H1 (cell line): Measurements from ENCODE around the gene EXO1. TPM values are rescaled to one million over a fixed set of nuclear protein-coding genes. Genes with fewer than 3 reads are reported as not detected.

Experiments
- CTCF ChIA-PET: fragments of 300-600 bp; sonication (Branson Sonifier 250); formaldehyde crosslinking; loops from one replicate; lab custom pipeline; 2021; ENCODE audit not compliant: partially characterized antibody; lab: Charles Lee
- POLR2A ChIA-PET: fragments of 300-600 bp; sonication (Branson Sonifier 250); formaldehyde crosslinking; loops from one replicate; lab custom pipeline; 2021; ENCODE audit warnings: inconsistent platforms; ENCODE audit not compliant: partially characterized antibody; lab: Charles Lee
- DNase-seq, 2 experiments: peaks; one replicate each; pipeline versions ENCODE4 v3.0.0 to v3.0.0-alpha.2; 2010 to 2022; ENCODE audit warnings: low spot score in 2 of 2, low read depth in 1 of 2, mixed read lengths in 1 of 2
- FAIRE-seq: peaks from 2 replicates; lab custom pipeline; 2011; peaks lifted over from hg19 to GRCh38; lab: Jason Lieb, UNC
- H2AFZ ChIP-seq: 2 replicates; pipeline ENCODE4 v1.8.1; 2012; ENCODE audit warnings: low read length, inconsistent platforms
- H2AK5ac ChIP-seq: 2 replicates; pipeline ENCODE4 v1.6.1; 2013; ENCODE audit warnings: low read depth, low read length
- H2BK120ac ChIP-seq: replicated peaks from 2 replicates; pipeline ENCODE3; 2013; ENCODE audit warnings: low read depth, low read length, inconsistent platforms
- H2BK12ac ChIP-seq: 2 replicates; pipeline ENCODE4 v1.6.1; 2013; ENCODE audit warnings: low read depth, low read length
- H2BK15ac ChIP-seq: 2 replicates; pipeline ENCODE4 v1.6.1; 2013; ENCODE audit warnings: low read length
- H2BK20ac ChIP-seq: 2 replicates; pipeline ENCODE4 v1.6.1; 2013; ENCODE audit warnings: low read length
- H2BK5ac ChIP-seq: 2 replicates; pipeline ENCODE4 v1.6.1; 2013; ENCODE audit warnings: low read depth, low read length
- H3K14ac ChIP-seq: 2 replicates; pipeline ENCODE4 v1.6.1; 2013; ENCODE audit warnings: inconsistent platforms; ENCODE audit not compliant: insufficient read length
- H3K18ac ChIP-seq: 2 replicates; pipeline ENCODE4 v1.6.1; 2013; ENCODE audit warnings: low read length; ENCODE audit errors: extremely low read depth
- H3K23ac ChIP-seq: 2 replicates; pipeline ENCODE4 v1.6.1; 2013; ENCODE audit warnings: inconsistent platforms; ENCODE audit not compliant: insufficient read length
- H3K23me2 ChIP-seq: 2 replicates; pipeline ENCODE4 v1.6.1; 2013; ENCODE audit warnings: low read depth, low read length
- H3K27ac ChIP-seq: 2 replicates; pipeline ENCODE4 v1.6.1; 2011; ENCODE audit warnings: low read depth, low read length, inconsistent platforms
- H3K27me3 ChIP-seq, 4 experiments: replicated peaks in 1 of 4; 1 replicate in 1 of 4; 2 replicates in 3 of 4; pipeline versions ENCODE4 v1.6.1 to v1.8.1; 2011 to 2013; ENCODE audit warnings: low read length in 3 of 4, mild to moderate bottlenecking in 3 of 4, inconsistent platforms in 2 of 4, mixed read lengths in 2 of 4, moderate library complexity in 1 of 4; ENCODE audit not compliant: control insufficient read depth in 3 of 4, insufficient read depth in 3 of 4; ENCODE audit errors: extremely low read depth in 1 of 4
- H3K36me3 ChIP-seq, 4 experiments: 2 replicates each; pipeline versions ENCODE4 v1.6.1 to v1.8.1; 2011 to 2013; ENCODE audit warnings: mild to moderate bottlenecking in 4 of 4, low read length in 3 of 4, moderate library complexity in 2 of 4, control low read depth in 1 of 4, inconsistent platforms in 1 of 4; ENCODE audit not compliant: insufficient read depth in 4 of 4, control insufficient read depth in 2 of 4
- H3K4ac ChIP-seq: replicated peaks from 2 replicates; pipeline ENCODE3; 2013; ENCODE audit warnings: low read length, low read depth, mixed read lengths, inconsistent platforms; ENCODE audit not compliant: insufficient read length
- H3K4me1 ChIP-seq, 4 experiments: replicated peaks in 1 of 4; 1 replicate in 1 of 4; 2 replicates in 3 of 4; pipeline versions ENCODE4 v1.6.1 to v1.8.1; 2011 to 2013; ENCODE audit warnings: low read length in 3 of 4, inconsistent platforms in 2 of 4, mixed read lengths in 1 of 4; ENCODE audit not compliant: insufficient read depth in 4 of 4, control insufficient read depth in 3 of 4
- H3K4me2 ChIP-seq, 2 experiments: 2 replicates each; pipeline versions ENCODE4 v1.6.1 to v1.8.1; 2011 to 2013; ENCODE audit warnings: low read depth in 2 of 2, low read length in 2 of 2, control low read depth in 1 of 2, inconsistent platforms in 1 of 2, mild to moderate bottlenecking in 1 of 2; ENCODE audit not compliant: insufficient read depth in 1 of 2
- H3K4me3 ChIP-seq, 4 experiments: fragments of 200-600, 300-600 bp in 1 of 4; sonication (generic), shearing (Covaris generic), sonication (Bioruptor Twin) in 1 of 4; 2 replicates each; pipeline versions ENCODE4 v1.5.1 to v1.8.1; 2011 to 2016; ENCODE audit warnings: low read length in 4 of 4, low read depth in 3 of 4, control low read depth in 2 of 4, inconsistent platforms in 2 of 4, mild to moderate bottlenecking in 2 of 4, mixed read lengths in 1 of 4, moderate library complexity in 1 of 4; ENCODE audit not compliant: insufficient read depth in 2 of 4; ENCODE audit errors: extremely low read depth in 1 of 4
- H3K56ac ChIP-seq: replicated peaks from 2 replicates; pipeline ENCODE3; 2013; ENCODE audit warnings: low read depth, mild to moderate bottlenecking, mixed read lengths, low read length, inconsistent platforms; ENCODE audit not compliant: insufficient read length
- H3K79me1 ChIP-seq: 2 replicates; pipeline ENCODE4 v1.6.1; 2013; ENCODE audit warnings: low read depth, low read length, control low read depth
- H3K79me2 ChIP-seq, 2 experiments: 2 replicates each; pipeline versions ENCODE4 v1.6.1 to v1.8.1; 2012 to 2013; ENCODE audit warnings: low read length in 2 of 2, mild to moderate bottlenecking in 2 of 2, inconsistent platforms in 1 of 2; ENCODE audit not compliant: insufficient read depth in 2 of 2, control insufficient read depth in 1 of 2
- H3K9ac ChIP-seq, 4 experiments: replicated peaks in 1 of 4; 1 replicate in 1 of 4; 2 replicates in 3 of 4; pipeline versions ENCODE4 v1.6.1 to v1.8.1; 2011 to 2013; ENCODE audit warnings: low read depth in 3 of 4, low read length in 3 of 4, control low read depth in 2 of 4, mild to moderate bottlenecking in 2 of 4, moderate library complexity in 2 of 4, inconsistent platforms in 1 of 4; ENCODE audit errors: extremely low read depth in 1 of 4
- H3K9me3 ChIP-seq, 2 experiments: 2 replicates each; pipeline versions ENCODE4 v1.6.1 to v1.8.1; 2012 to 2013; ENCODE audit warnings: mild to moderate bottlenecking in 2 of 2, moderate library complexity in 2 of 2, control low read depth in 1 of 2, inconsistent platforms in 1 of 2, low read depth in 1 of 2, low read length in 1 of 2, mixed read lengths in 1 of 2; ENCODE audit not compliant: insufficient read depth in 2 of 2
- H4K20me1 ChIP-seq, 2 experiments: replicated peaks in 1 of 2; 2 replicates each; pipeline versions ENCODE3 to v1.8.1; 2011 to 2013; ENCODE audit warnings: inconsistent platforms in 2 of 2, low read length in 2 of 2, mild to moderate bottlenecking in 1 of 2; ENCODE audit not compliant: insufficient read depth in 2 of 2, control insufficient read depth in 1 of 2
- H4K5ac ChIP-seq: 2 replicates; pipeline ENCODE4 v1.6.1; 2013; ENCODE audit warnings: low read length, low read depth, mixed read lengths, inconsistent platforms; ENCODE audit not compliant: insufficient read length
- H4K8ac ChIP-seq: 2 replicates; pipeline ENCODE4 v1.8.0; 2013; ENCODE audit warnings: mild to moderate bottlenecking, moderate library complexity, low read length, inconsistent platforms; ENCODE audit not compliant: insufficient read depth; ENCODE audit errors: extremely low read depth
- H4K91ac ChIP-seq: replicated peaks from 2 replicates; pipeline ENCODE3; 2013; ENCODE audit warnings: low read length, mixed read lengths, inconsistent platforms; ENCODE audit not compliant: insufficient read length
- CTCF ChIP-seq, 3 experiments: IDR thresholded peaks; 1 replicate in 2 of 3; 2 replicates in 1 of 3; pipeline versions ENCODE4 v1.5.1 to v1.6.1; 2011; ENCODE audit warnings: low read length in 3 of 3, mild to moderate bottlenecking in 3 of 3, inconsistent platforms in 2 of 3, low read depth in 1 of 3, moderate library complexity in 1 of 3; ENCODE audit not compliant: insufficient read depth in 1 of 3; ENCODE audit errors: control extremely low read depth in 1 of 3
- JUND ChIP-seq: IDR thresholded peaks from 2 replicates; pipeline ENCODE4 v1.6.1; 2011; ENCODE audit warnings: mild to moderate bottlenecking, improper control_type of control experiment, low read length
- PHF8 ChIP-seq: fragments of 200-600 bp; sonication (generic); conservative IDR thresholded peaks from 2 replicates; pipeline ENCODE4 v1.7.1; 2012; ENCODE audit warnings: low read depth, mild to moderate bottlenecking, inconsistent platforms, low read length, moderate library complexity
- polyA plus RNA-seq, 7 experiments: library from polyadenylated mRNA; depleted of rRNA in 3 of 7; stranded (reverse) in 5 of 7; unstranded in 2 of 7; fragments of >200 nt in 5 of 7; fragments of 200-250 nt in 2 of 7; gene quantifications; 1 replicate in 5 of 7; 2 replicates in 1 of 7; 4 replicates in 1 of 7; pipeline versions ENCODE4 v1.2.1 to v1.2.3, GENCODE V29; 2011 to 2013; ENCODE audit warnings: missing spikeins in 2 of 7, mixed read lengths in 2 of 7
- total RNA-seq: library from RNA; stranded (reverse); fragmentation: NEBNext Ultra II Directional; extraction: Animal tissue kit (Norgen Biotek cat#: 25700); gene quantifications from 2 replicates; pipeline ENCODE4 v1.2.1, GENCODE V29; 2021

EXO1 gene
- total and polyA plus RNA-seq, 2 of the 8 experiments (the other 6 are each of a cell fraction or from before 2014, with no cell fraction given), result 9.2 to 43.0 TPM

- H3K56ac ChIP-seq, result no peak overlapping the region
- DNase-seq, result no peak
- no peak overlapping the region for H3K27ac ChIP-seq
- H4K91ac ChIP-seq, result no peak overlapping the region
- H3K14ac ChIP-seq, result no peak overlapping the region
- H3K79me1 ChIP-seq, result no peaks in the 10 kb centered on the region
- H2AFZ ChIP-seq, result no peak overlapping the region
- no peaks in the 10 kb centered on the region for H3K4me1 ChIP-seq
- H3K9ac ChIP-seq, result no peak overlapping the region
- POLR2A ChIA-PET, result no interaction called here
- no peak overlapping the region for H3K4ac ChIP-seq
- H4K5ac ChIP-seq, result no peak overlapping the region
- peaks cover 2% of the 10 kb centered on the region; the same call in 1 of the 2 replicates for H3K23me2 ChIP-seq
- no peak overlapping the region for H4K8ac ChIP-seq
- H2AK5ac ChIP-seq, result no peak overlapping the region
- H3K79me2 ChIP-seq, result no peaks in the 10 kb centered on the region
- no peak overlapping the region for H3K23ac ChIP-seq
- H2BK15ac ChIP-seq, result no peak overlapping the region
- H3K9me3 ChIP-seq, result no peaks in the 10 kb centered on the region
- no peak for FAIRE-seq
- H2BK20ac ChIP-seq, result no peak overlapping the region
- no peaks in the 10 kb centered on the region for H3K36me3 ChIP-seq
- H3K27me3 ChIP-seq, result no peaks in the 10 kb centered on the region
- no peak overlapping the region for H2BK5ac ChIP-seq
- no peaks in the 10 kb centered on the region for H4K20me1 ChIP-seq
- CTCF ChIA-PET, result no interaction called here
- H3K4me2 ChIP-seq, result no peak overlapping the region
- no peak overlapping the region for H2BK12ac ChIP-seq
- no peak overlapping the region for H3K18ac ChIP-seq
- H3K4me3 ChIP-seq, result no peak overlapping the region
- H2BK120ac ChIP-seq, result no peak overlapping the region
- no peak for TF ChIP-seq PHF8
- TF ChIP-seq CTCF (IDR thresholded peaks at IDR 0.05; ENCODE audit: control extremely low read depth in 1 of 3, insufficient read depth in 1 of 3, low read depth in 1 of 3, low read length in 3 of 3), result no peak
- no peak for TF ChIP-seq JUND
These were observed 25.2 kb upstream of the EXO1 start for GRCh38 chr1:241822846-241823245.
